Glutamatergic neuron (in vitro differentiated cells): ENCODE measurements around the gene CXCL5. TPM values are rescaled to one million over a fixed set of nuclear protein-coding genes. Genes with fewer than 3 reads are reported as not detected.

Source experiments
- DNase-seq: peaks from one replicate; pipeline ENCODE4 v3.0.0; 2022
- H3K27ac Mint-ChIP-seq: one replicate; pipeline ENCODE4 v1.8.0; 2020; ENCODE audit warnings: mild to moderate bottlenecking, mixed read lengths, inconsistent platforms; ENCODE audit not compliant: unreplicated experiment
- H3K27me3 Mint-ChIP-seq: one replicate; pipeline ENCODE4 v1.8.0; 2020; ENCODE audit warnings: mild to moderate bottlenecking, moderate library complexity, mixed read lengths, inconsistent platforms; ENCODE audit not compliant: unreplicated experiment
- H3K36me3 Mint-ChIP-seq: one replicate; pipeline ENCODE4 v1.8.0; 2020; ENCODE audit warnings: mild to moderate bottlenecking, mixed read lengths, inconsistent platforms; ENCODE audit not compliant: unreplicated experiment
- H3K4me1 Mint-ChIP-seq: one replicate; pipeline ENCODE4 v1.8.0; 2020; ENCODE audit warnings: mild to moderate bottlenecking, low read depth, mixed read lengths, inconsistent platforms; ENCODE audit not compliant: unreplicated experiment
- H3K4me3 Mint-ChIP-seq: one replicate; pipeline ENCODE4 v1.8.0; 2020; ENCODE audit warnings: mild to moderate bottlenecking, mixed read lengths, inconsistent platforms; ENCODE audit not compliant: unreplicated experiment
- H3K9me3 Mint-ChIP-seq: one replicate; pipeline ENCODE4 v1.8.0; 2020; ENCODE audit warnings: mild to moderate bottlenecking, moderate library complexity, mixed read lengths, inconsistent platforms; ENCODE audit not compliant: unreplicated experiment
- total RNA-seq: library from RNA; stranded (reverse); fragmentation: NEBNext Ultra II Directional; extraction: Animal tissue kit (Norgen Biotek cat#: 25700); gene quantifications from one replicate; pipeline ENCODE4 v1.2.1, GENCODE V29; 2021; ENCODE audit not compliant: unreplicated experiment
- TF ChIP-seq, protein P1 (sequence below): fragments of 200-600 bp; sonication (generic); IDR thresholded peaks from one replicate; pipeline ENCODE4 v1.5.0; 2021; ENCODE audit not compliant: partially characterized antibody, unreplicated experiment

Gene CXCL5
- total RNA-seq, 1 donor from 2014 or later = not detected

DNA sequence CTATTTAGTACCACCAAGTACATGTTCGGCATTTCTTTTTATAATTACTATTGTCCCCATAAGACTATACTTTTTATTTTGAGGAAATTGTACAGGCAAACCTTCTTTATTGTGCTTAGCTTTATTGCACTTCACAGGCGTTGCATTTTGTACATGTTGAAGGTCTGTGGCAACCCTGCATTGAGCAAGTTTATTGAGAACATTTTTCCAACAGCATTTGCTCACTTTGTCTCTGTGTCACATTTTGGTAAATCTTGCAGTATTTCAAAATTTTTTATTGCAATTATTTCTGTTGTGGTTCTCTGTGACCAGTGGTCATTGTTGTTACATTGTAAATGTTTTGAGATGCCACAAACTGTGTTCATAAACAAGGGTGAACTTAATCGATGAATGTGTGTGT lies 10.8 kb upstream of the CXCL5 start:
- Mint-ChIP-seq H3K9me3 (no peaks in the 10 kb centered on the region), H3K36me3 (no peaks in the 10 kb centered on the region), H3K4me1 (no peaks in the 10 kb centered on the region), H3K4me3 (no peak overlapping the region), H3K27me3 (peaks cover 1% of the 10 kb centered on the region), H3K27ac (no peak overlapping the region)
- no peak for DNase-seq
- TF ChIP-seq, protein P1, sequence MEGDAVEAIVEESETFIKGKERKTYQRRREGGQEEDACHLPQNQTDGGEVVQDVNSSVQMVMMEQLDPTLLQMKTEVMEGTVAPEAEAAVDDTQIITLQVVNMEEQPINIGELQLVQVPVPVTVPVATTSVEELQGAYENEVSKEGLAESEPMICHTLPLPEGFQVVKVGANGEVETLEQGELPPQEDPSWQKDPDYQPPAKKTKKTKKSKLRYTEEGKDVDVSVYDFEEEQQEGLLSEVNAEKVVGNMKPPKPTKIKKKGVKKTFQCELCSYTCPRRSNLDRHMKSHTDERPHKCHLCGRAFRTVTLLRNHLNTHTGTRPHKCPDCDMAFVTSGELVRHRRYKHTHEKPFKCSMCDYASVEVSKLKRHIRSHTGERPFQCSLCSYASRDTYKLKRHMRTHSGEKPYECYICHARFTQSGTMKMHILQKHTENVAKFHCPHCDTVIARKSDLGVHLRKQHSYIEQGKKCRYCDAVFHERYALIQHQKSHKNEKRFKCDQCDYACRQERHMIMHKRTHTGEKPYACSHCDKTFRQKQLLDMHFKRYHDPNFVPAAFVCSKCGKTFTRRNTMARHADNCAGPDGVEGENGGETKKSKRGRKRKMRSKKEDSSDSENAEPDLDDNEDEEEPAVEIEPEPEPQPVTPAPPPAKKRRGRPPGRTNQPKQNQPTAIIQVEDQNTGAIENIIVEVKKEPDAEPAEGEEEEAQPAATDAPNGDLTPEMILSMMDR = no peak

DNA sequence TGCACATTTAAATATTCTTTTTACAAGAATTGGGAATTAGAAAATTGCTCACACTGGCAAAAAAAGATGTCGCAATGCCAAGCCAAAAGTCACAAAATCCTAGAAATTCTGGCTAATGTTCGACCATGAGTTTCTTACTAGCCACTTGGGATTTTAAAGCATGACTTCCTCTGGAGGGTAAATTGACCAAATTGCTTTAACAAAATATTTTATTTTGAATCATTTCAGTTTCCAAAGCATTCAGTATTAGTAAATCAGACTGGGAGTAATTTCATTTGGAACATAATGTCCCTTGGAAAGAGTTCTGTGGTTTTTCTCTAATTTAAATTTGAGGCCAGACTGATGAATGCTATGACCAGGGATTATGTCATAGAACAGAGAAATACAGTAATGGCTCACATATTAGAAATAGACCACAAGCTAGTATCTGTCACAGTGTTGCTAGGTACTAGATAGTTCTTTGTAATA lies 7.6 kb upstream of the CXCL5 start:
- Mint-ChIP-seq H3K9me3 (no peaks in the 10 kb centered on the region), H3K27me3 (no peaks in the 10 kb centered on the region), H3K4me3 (no peak overlapping the region), H3K36me3 (no peaks in the 10 kb centered on the region), H3K27ac (no peak overlapping the region), H3K4me1 (no peaks in the 10 kb centered on the region)
- TF ChIP-seq, protein P1 = no peak
- no peak for DNase-seq

DNA sequence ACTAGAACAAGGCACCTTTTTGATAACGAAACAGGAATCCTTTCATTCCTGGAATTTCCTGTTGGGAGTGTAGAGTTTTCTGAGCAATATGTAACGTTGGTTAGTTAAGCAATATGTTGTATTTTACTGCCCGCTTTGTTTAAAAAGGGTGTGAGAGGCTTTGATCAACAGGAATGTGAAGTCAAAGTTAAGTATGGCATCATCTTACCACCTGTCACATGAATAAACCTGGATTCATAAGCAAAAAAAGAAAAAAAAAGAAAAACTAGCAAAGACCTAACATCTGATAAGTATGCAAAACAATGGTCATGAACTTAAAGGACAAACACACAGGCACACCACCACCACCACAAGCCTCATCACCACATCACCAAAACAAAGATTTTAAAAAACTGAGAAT lies 7.1 kb upstream of the CXCL5 start:
- Mint-ChIP-seq H3K27ac (no peak overlapping the region), H3K27me3 (no peaks in the 10 kb centered on the region)

DNA sequence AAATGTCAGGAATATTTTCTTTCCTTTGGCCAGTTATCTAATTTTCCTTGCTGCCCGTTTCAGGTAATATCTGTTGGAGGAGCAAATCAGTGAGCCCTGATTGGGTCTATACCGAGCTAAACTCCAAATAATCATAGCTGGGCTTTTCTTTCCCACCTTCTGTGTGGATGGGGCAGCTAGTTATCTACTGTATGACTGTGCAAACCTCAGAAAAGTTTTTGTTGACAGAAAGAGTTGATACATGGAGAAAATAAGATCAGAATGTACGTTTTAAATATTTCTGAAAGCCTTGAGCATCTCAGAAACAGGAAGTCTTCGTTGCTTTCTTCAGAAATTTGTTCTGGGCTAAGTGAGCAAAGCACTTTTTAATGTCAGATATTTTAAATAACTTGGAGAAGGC lies 6.2 kb upstream of the CXCL5 start:
- H3K4me3 Mint-ChIP-seq = no peak overlapping the region
- no peaks in the 10 kb centered on the region for H3K9me3 Mint-ChIP-seq
- H3K4me1 Mint-ChIP-seq = no peaks in the 10 kb centered on the region
- no peak for DNase-seq
- H3K27ac Mint-ChIP-seq = no peak overlapping the region
- no peaks in the 10 kb centered on the region for H3K36me3 Mint-ChIP-seq
- H3K27me3 Mint-ChIP-seq = no peaks in the 10 kb centered on the region
- TF ChIP-seq, protein P1 = no peak

More for the DNA sequence above, 7.1 kb upstream of the CXCL5 start:
- TF ChIP-seq, protein P1 = no peak
- Mint-ChIP-seq H3K4me3 (no peak overlapping the region), H3K36me3 (no peaks in the 10 kb centered on the region), H3K4me1 (no peaks in the 10 kb centered on the region), H3K9me3 (no peaks in the 10 kb centered on the region)
- DNase-seq = no peak

DNA sequence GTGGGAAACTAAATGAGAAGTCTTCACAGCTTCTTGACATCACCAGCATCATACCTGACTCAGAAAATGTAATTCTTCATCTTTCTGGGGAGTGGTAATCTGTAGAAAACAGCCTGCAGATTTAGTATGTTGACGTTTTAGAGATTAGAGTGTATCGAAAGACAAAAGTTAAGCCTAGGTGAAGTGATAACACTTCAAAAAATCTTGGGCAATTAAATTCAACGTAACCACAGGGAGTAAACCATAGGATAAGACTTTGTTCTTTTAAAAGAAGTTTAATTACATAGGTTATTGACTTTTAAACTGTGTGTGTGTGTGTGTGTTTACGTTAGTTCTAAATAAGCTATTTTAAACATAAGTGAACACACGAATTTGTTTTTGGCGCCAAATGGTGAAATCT lies 1.8 kb upstream of the CXCL5 start:
- Mint-ChIP-seq H3K9me3 (no peaks in the 10 kb centered on the region), H3K4me3 (no peak overlapping the region), H3K27me3 (no peaks in the 10 kb centered on the region), H3K36me3 (no peaks in the 10 kb centered on the region), H3K27ac (no peak overlapping the region), H3K4me1 (no peaks in the 10 kb centered on the region)
- TF ChIP-seq, protein P1 = no peak
- DNase-seq = no peak
